Kasumi-1 (cell line): ENCODE results near the gene RCAN1.

Experiments used
- DNase-seq, 2 experiments: peaks; one replicate each; lab custom pipeline; 2025; lab: John Stamatoyannopoulos, UW

Gene RCAN1

GRCh38 chr21:34543017-34543416 is 71.9 kb downstream of the RCAN1 start:
- no peak for DNase-seq

GRCh38 chr21:34540206-34540605 is 74.7 kb downstream of the RCAN1 start:
- no peak for DNase-seq

GRCh38 chr21:34537838-34538237 is 77.1 kb downstream of the RCAN1 start:
- no peak for DNase-seq

- DNase-seq, result no peak
These were observed 78.1 kb downstream of the RCAN1 start for GRCh38 chr21:34536820-34537219.

- no peak for DNase-seq
These were observed 78.6 kb downstream of the RCAN1 start for GRCh38 chr21:34536311-34536710.

- DNase-seq, result no peak
These were observed 79.0 kb downstream of the RCAN1 start for GRCh38 chr21:34535886-34536285.

GRCh38 chr21:34534522-34534921 is 80.4 kb downstream of the RCAN1 start:
- no peak for DNase-seq

GRCh38 chr21:34533938-34534337 is 81.0 kb downstream of the RCAN1 start:
- no peak for DNase-seq

- no peak for DNase-seq
These were observed 83.5 kb downstream of the RCAN1 start for GRCh38 chr21:34531399-34531798.

- no peak for DNase-seq
These were observed 84.7 kb downstream of the RCAN1 start for GRCh38 chr21:34530261-34530660.

- DNase-seq, result no peak
These were observed 86.8 kb downstream of the RCAN1 start for GRCh38 chr21:34528131-34528561.

- DNase-seq, result no peak
These were observed 88.2 kb downstream of the RCAN1 start for GRCh38 chr21:34526618-34527290.

GRCh38 chr21:34526241-34526617 is 88.7 kb downstream of the RCAN1 start:
- no peak for DNase-seq

GRCh38 chr21:34524646-34525601 is 90.0 kb downstream of the RCAN1 start:
- no peak for DNase-seq

- no peak for DNase-seq
These were observed 91.8 kb downstream of the RCAN1 start for GRCh38 chr21:34523019-34523555.

GRCh38 chr21:34522284-34522683 is 92.6 kb downstream of the RCAN1 start:
- no peak for DNase-seq

- DNase-seq, result no peak
These were observed 93.4 kb downstream of the RCAN1 start for GRCh38 chr21:34521561-34521960.

GRCh38 chr21:34520764-34521508 is 94.0 kb downstream of the RCAN1 start:
- DNase-seq, result peak; percentile 41 to 74

- no peak for DNase-seq
These were observed 94.6 kb downstream of the RCAN1 start for GRCh38 chr21:34520281-34520680.

GRCh38 chr21:34519694-34520093 is 95.2 kb downstream of the RCAN1 start:
- no peak for DNase-seq

- no peak for DNase-seq
These were observed 95.9 kb downstream of the RCAN1 start for GRCh38 chr21:34519016-34519415.

- no peak for DNase-seq
These were observed 96.6 kb downstream of the RCAN1 start for GRCh38 chr21:34518301-34518700.
